Skin of body (tissue), 2 donors: ENCODE results near the gene ENPP3. TPM values are rescaled to one million over a fixed set of nuclear protein-coding genes. Genes with fewer than 3 reads are reported as not detected.
A peak's percentile ranks its signal among the peaks of the same experiment; 100 is the strongest.

Source experiments
- DNase-seq: peaks from one replicate; lab custom pipeline; 2025; lab: John Stamatoyannopoulos, UW
- total RNA-seq: library from RNA; depleted of rRNA; stranded (reverse); fragments of >200 nt; gene quantifications from one replicate; pipeline ENCODE4 v1.2.3, GENCODE V29; 2014

Gene ENPP3
- total RNA-seq, 1 donor from 2014 or later: 2.0 TPM

DNA sequence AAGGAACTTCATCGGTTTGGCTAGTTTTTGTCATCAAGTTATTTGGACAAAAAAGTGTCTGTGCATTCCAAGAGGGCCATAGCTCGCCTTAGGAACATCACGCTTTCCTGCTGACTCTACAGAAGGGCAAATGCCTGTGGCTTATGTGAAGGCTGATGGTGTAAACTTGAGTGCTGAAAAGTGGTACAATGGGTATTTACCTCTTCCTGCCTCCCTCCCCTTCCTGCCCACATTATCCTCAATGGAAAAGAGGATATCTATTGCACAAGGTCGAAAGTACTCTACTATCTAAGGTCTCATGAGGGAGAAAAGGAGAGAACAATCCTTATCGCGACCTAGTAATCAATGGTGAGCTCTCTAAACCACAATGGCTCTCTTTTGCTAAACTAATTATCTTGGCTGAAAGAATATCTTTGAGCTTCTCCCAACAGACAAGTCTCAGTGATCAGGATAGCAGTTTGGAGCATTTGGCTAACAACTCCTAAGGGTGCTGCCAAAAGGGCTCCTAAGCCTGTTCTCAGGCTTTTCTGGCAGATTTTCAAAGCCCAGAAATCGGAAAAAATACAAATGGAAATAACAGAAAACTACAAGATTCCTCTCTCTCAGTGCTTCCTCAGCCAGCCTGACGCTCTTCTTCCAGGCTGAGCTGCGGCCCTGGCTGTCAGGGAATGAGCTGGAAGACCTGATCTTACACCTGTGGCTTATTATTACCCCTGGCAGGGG lies 128.1 kb downstream of the ENPP3 start:
- no peak for DNase-seq

DNA sequence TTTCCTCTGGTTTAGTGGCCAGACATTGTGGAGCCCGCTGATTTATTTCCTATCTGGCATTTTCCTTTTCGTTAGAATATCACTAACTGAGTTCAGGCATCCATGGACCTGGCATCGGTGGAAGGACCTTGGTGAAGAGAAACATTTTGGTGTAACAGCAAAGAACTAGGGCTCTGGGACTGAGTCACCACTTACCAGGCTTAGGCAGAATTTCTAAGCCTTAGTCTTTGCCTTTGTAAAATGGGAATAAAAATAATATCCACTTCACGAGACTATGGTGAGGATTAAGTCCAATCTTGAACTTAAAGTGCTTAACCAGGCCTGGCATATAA lies 128.7 kb downstream of the ENPP3 start:
- no peak for DNase-seq

DNA sequence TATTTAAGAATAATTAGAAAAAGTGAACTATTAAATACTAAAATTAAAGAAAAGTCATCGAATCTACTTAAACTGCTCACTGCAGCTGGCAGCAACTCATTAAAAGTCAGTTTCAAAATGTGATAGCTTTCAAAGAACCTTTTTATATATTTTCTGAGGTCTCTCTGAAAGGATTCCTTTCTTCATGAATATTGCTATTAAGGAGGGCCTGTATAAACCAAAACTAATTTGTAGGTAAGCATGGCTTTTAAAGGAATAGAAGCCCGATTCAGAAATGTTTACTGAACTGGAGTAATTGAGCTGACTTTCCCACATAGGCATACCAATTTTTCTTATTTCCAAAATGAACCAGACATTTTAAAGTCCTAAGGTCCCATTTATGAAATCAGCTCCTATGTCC lies 129.5 kb downstream of the ENPP3 start:
- DNase-seq: no peak

DNA sequence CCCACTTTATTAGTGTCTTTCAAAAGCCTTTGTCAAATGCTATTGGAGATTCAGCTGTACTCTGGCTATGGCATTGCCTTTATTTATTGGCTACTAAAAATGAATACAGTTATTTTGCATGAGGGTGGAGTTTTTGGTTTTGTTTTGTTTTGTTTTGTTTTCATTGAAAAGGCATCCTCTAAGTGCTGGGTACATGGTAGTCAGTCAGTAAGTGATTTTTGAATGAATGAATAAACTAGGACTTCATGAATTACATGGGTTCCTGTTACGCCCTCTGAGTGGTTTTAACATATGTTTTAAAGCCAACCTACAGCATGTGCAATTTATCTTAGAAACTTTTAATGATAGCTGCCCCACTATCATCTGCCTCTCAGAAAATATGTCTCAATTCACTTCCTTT lies 131.9 kb downstream of the ENPP3 start:
- DNase-seq: no peak

DNA sequence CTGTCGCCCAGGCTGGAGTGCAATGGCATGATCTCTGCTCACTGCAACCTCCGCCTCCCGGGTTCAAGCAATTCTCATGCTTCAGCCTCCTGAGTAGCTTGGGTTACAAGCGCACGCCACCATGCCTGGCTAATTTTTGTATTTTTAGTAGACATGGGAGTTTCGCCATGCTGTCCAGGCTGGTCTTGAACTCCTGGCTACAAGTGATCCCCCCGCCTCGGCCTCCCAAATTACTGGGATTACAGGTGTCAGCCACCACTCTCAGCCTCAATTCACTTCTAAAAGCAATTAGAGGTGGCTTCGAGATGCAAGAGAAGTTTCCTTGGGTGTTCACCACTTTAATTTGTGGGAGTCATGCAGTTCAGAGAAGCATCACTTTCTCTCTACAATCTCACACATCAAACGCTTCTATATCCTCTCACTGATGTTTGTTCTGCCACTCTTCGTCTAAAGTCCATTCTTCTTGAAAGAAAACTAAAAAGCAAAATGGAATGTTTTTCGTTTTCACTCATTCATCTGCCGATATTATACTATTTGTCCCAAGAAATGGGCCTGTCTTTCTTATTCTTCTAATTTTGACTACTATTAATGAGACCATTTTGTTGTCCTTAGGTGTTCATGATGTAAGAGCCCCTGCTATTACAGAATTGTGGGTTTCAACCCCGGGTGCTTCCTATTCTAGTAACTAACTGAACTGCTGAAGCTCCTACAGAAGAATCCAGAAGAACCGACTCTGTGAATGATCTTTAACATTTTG lies 132.5 kb downstream of the ENPP3 start:
- no peak for DNase-seq

DNA sequence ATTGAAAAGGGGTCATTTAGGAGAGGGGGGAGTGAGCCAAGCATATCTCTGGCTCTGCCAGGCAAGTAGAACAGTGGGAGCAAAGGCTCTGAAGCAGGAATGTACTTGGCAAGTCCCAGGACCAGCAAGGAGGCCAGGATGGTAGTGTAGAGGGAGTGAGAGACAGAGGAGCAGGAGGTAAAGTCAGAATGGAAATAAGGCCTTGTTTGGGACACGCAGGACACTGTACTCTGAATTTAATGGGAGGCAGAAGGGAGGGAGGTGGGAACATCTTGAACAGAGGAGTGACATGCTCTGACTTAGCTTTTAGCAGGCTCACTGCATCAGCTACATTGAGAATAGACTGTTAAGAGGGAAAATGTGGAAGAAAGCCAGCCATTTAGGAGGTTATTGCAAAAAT lies 133.7 kb downstream of the ENPP3 start:
- no peak for DNase-seq

DNA sequence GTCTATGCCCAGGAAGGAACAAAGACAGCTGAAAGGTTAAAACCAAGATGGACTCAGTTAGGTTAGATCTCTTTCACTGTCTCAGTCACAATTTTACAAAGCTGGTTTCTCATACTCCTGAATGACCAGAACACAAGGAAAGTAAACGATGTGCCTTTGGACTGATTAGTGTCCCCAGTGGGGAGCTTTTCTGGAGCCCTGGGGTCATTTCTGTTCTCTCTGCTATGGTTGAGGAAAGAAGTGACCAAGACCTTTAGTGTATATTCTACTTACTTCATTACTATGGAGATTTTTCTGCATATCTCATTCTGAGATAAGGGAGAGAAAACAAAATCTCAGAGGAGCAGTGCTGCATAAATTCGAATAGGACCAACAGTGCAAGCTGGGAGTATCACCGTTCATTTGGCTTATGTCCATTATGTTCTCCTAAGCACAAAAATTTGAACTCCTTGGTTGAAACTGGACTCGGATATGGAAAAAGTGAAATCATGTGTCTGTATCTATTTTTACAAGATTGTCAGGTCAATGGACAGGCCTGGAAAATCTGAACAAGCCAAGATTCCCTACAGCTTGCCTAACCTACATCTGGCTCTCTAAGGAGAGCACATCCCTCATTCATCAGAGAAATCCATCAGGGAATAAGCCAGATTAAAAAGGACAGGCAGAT lies 136.3 kb downstream of the ENPP3 start:
- DNase-seq: peak; percentile 76

DNA sequence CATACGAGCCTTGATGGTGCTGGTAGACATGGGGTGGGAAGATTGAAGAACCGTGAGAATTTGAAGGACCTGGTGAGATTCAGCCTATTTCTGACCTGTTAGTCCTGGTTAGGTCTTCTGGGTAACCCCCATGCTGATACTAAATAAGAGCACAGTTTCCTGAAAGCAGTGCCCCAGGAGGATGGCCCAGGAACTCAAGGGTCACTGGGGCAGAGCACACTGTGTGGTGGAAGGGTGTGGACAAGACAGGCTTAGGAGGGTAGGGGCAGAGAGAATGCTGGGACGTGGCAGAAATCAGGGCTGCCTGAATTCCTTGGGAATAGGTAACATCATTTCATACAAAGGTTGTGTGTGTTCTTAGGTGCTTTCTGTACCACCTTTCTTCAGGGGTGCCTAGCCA lies 138.8 kb downstream of the ENPP3 start:
- no peak for DNase-seq

DNA sequence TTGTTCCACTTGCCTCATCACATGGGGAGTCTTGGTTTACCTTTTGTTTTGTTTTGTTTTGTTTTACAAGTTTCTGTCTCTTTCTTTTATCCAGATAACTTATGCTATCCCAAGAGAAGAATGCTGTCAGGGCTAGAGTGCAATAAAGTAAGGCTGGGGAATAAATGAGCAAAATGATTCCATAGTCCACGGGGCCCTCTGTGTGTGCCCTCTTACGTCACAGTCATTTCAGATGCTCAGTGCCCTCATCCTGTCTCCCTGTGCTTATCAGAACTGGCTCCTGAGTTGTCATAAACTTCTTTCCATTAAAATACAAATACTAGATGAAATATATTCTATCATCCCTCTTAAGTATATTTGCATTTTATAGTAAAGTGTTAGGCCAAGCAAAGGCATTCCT lies 139.9 kb downstream of the ENPP3 start:
- no peak for DNase-seq

DNA sequence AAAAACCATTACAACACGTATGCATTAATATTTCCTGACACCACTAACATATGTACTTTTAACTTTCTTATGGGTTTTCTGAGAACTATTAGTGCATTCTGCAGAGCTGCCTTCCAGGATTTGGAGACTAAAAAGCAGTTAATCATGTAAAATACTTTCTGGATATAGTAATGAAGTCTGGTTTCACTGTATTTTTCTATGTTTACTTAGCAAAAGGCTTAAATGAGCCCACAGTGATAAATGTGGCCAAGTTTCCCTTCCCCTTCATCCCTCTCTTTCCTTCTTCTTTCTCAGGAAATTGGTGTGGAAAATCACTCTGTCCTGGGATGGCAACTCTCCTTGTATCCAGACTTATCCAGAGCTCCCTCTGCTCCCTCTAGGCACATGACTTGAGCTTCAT lies 141.1 kb downstream of the ENPP3 start:
- DNase-seq: peak; percentile 84

DNA sequence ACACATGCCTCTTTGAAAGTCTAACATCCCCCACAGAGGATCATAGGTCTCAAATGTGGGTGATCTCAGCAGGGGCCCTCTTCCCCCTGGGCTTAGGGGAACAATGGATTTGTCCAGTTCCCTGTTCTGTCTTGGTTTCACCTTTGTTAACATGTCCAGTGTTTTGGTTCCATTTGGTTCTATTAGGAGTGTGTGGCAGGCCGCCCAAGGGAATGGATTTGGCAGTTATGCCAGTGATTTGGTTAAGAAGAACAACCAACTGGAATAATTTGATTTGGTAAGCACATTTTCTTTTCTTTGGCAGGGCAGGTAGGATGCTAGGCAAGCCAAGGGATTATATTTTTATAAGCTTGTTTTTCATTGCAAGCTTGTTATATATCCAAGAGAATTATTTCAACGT lies 142.2 kb downstream of the ENPP3 start:
- no peak for DNase-seq

DNA sequence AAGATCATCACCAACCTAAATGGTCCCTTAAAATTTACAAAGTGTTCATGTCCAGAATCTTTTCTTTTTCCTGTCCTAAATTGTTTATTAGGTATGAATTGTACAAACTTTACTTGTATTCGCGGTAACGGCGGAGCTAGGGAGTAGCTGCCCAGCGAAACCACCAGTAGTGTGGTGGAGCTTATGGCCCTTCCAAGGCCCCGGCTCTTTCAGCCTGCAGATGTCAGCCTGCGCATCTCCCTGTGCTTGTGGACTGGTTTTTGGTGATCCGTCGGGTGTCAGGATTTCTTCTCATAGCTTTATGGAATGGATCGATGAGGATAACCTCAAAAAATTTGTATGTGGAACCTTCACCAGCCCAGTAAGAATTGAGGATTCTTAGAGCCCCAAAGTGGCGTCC lies 143.5 kb downstream of the ENPP3 start:
- DNase-seq: no peak

DNA sequence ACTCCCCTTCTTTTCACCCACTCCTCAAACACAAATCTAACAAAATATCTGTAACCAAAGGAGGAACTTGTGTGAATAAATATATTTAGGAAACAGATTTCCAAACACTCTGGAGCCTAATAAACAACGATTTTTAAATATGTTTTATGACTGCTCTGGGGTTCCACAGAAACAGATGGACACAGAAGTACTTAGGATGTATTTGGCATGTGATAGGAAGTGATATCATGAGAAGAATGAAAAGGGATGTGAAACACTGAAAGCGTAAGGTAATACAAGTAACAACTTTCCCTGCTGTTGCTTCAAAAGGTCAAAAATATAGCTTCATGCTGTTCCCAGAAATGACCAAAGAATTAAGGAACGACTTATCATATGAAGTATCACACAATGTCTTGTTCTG lies 144.6 kb downstream of the ENPP3 start:
- DNase-seq: peak; percentile 55

DNA sequence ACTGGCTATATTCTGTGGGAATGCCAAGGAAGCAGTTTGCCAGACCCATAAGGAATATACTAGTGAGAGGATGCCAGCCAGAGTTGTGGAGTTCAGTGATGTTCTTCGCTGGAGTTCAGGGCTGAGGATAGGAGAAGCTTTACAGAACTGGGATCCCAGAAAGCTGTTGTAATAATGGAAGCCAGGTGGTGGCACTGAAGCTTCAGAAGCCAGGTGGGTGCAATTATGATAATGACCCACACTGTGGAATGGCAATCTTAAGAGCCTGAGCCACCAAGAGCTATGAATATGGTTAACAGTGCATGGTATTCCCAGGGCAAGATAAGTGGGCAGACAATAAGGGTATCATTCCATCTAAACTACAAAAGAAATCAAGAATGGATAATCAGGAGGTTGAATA lies 145.7 kb downstream of the ENPP3 start:
- no peak for DNase-seq

DNA sequence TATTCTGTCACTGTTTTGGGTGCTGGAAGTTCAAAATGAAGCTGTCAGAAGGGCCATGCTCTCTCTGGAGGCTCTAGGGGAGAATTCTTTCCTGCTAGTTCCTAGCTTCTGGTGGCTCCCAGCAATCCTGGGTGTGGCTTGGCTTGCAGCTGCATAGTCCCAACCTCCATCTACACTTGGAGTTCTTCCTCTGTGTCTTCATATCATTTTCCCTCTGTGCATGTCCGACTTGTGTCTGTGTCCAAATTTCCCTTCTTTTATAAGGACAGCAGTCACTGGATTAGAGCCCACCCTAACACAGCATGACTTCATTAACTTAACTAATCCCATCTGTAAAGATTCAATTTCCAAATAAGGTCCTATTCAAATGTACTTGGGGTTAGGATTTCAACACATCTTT lies 147.5 kb downstream of the ENPP3 start:
- peak; percentile 73 for DNase-seq

DNA sequence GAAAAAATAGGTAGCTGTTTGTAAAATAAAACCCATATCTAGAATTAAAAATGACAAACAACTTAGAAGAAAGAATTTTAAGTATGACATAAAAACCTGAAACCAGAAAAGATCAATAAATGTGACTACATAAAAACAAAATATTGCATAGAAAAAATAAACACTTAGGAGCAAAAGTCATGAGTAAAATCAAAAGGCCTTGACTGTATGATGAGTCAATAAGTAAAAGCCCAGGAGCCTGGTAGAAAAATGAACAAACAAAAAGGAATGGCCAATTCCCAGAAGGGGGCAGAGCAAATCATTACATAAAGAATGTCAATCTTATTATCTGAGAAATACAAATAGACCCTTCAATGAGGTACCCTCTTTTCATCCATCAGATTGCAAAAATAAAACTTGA lies 150.0 kb downstream of the ENPP3 start:
- no peak for DNase-seq

DNA sequence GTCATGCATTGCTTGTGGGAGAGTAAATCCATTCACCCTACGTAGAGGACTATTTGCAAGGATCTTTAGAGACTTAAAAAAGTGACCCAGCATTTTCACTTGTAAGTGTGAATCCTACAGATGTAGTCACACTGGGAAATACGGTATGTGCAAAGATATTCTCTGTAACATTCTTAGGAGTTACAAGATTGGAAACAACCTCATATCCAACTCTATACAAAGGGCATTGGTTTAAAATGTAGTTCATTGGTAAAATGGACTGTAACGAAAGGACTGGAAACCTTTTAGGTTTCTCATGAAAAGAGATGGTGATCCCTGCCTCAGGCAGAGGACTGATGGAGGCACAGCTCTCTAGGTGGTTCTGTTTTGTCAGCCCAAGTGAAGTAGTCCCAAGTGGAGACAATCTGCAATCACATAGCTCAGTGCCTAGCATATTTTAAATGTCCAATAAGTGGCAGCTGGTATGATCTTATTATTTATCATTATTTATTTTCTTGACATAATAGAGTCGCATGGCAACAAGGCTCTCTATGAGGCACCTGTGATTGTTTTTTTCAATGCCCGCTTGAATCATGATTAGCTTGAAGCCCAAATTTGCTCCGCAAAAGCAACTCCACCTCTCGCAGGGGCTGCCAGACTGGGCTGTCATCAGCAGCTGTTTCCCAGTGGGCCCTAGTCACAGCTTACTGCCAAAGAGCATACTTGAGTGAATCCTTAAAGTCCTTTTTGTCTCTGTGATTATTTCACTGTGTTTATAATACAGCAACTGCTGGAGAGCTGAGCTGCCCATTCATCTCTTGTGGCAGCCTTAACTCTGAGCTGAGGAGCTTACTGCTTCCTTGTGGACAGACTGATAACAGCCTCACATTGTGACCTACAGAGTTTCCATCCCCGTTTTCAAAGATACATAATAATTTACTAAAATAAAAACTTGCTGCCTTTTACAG lies 150.9 kb downstream of the ENPP3 start:
- peak; percentile 85 for DNase-seq

DNA sequence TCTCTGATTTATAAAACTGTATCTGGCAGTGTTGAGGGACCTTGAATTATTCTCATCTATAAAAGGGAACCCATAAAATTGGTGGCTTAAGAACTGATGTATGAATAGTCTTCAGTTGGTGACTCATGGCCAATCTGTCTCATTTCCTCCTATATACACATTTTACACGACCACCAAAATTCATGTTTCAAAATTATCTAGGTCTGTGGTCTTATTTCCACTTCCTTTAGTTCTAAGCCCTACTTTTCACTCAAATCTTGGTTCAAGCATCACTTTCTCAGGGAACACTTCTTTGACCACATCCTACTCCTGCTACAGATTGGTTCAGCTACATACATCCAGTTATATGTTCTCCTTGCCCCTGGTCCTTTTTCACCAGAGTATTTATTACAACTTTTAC lies 152.1 kb downstream of the ENPP3 start:
- DNase-seq: no peak

DNA sequence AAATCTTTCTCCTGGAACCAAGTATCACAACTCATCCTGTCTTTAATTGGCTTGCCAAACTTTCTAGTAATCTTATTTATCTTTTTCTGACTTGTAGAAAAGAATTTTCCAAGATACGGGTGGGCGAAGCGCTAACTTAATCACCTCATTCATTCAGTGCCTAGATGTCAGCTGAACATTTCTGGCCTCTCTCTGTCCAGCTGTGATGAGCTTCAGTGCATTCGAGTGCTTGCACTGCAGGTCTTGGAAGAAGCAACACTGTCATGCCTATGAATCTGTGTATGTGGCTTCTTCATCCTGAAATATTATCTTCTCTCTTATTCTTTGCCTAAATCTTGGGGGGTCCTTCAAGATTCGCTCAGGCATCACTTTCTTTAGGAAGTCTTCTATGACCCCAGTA lies 154.4 kb downstream of the ENPP3 start:
- peak; percentile 44 for DNase-seq

DNA sequence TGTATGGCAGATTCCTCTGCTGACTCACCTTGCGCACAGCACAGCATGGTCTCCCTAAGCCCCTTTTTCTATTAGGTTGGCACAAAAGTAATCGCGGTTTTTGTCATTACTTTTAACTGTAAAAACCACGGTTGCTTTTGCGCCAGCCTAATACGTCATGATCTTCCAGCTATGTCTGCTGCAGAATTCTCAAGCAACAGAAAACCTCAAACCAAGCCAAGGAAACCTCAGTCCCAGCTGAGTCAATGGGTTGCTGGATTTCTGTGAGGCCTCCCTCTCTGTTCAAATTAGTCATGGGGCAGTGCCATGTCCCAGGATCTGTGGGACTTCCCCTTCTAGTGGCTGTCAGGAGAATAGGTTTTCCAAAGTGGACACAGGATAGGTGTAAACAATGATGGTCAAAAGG lies 155.0 kb downstream of the ENPP3 start:
- no peak for DNase-seq

DNA sequence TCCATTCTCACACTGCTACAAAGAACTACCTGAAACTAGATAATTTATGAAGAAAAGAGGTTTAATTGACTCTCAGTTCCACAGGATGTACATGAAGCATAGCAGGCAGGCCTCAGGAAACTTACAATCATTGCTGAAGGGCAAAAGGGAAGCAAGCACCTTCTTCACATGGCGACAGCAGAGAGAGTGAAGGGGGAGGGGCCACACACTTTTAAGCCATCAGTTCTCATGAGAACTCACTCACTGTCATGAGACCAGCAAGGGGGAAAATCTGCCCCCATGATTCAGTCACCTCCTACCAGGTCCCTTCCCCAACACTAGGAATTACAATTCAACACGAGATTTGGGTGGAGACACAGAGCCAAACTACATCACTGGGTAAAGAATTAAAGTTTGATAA lies 158.3 kb downstream of the ENPP3 start:
- DNase-seq: no peak
